Nephron (organoid): Measurements from ENCODE around the gene TMC5.

Experiments used
- H3K27ac Mint-ChIP-seq, 3 experiments: 2 replicates each; pipeline ENCODE4 v1.8.0; 2020; ENCODE audit warnings: mixed read lengths in 3 of 3, mild to moderate bottlenecking in 2 of 3, moderate library complexity in 1 of 3
- H3K27me3 Mint-ChIP-seq: 2 replicates; pipeline ENCODE4 v1.8.0; 2021; ENCODE audit warnings: low read depth, mild to moderate bottlenecking, moderate library complexity, mixed read lengths
- H3K36me3 Mint-ChIP-seq: 2 replicates; pipeline ENCODE4 v1.8.0; 2020; ENCODE audit warnings: low read depth, mixed read lengths
- H3K4me1 Mint-ChIP-seq: 2 replicates; pipeline ENCODE4 v1.8.0; 2020; ENCODE audit warnings: mixed read lengths
- H3K4me3 Mint-ChIP-seq, 3 experiments: 2 replicates each; pipeline ENCODE4 v1.8.0; 2020; ENCODE audit warnings: mild to moderate bottlenecking in 3 of 3, mixed read lengths in 3 of 3, moderate library complexity in 2 of 3
- H3K9me3 Mint-ChIP-seq: 2 replicates; pipeline ENCODE4 v1.8.0; 2020; ENCODE audit warnings: mixed read lengths
- TF ChIP-seq, protein P1 (sequence below), 3 experiments: fragments of 200-600 bp; sonication (generic); IDR thresholded peaks; one replicate each; pipeline ENCODE4 v1.5.0; 2021; ENCODE audit warnings: antibody characterized with exemption in 3 of 3; ENCODE audit not compliant: unreplicated experiment in 3 of 3

The TMC5 gene

DNA sequence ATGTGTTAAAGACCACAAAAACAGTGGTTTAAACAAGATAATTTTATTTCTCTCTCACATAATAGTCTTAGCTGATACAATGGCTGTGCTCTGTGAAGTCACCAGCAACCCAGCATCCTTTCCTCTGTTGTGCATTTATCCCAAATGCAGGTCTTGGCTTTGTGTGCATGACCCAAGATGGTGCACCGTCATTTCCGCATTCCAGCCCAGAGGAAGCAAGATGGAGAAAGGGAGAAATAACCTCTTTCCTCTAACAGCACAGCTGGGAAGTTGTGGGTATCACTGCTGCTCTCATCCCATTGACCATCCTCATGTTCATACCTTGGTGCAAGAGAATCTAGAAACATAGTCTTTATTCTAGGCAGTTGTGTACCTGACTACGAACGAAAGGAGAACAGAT is 21.8 kb downstream of the TMC5 start:
- no peaks in the 10 kb centered on the region for H3K36me3 Mint-ChIP-seq
- TF ChIP-seq, protein P1, sequence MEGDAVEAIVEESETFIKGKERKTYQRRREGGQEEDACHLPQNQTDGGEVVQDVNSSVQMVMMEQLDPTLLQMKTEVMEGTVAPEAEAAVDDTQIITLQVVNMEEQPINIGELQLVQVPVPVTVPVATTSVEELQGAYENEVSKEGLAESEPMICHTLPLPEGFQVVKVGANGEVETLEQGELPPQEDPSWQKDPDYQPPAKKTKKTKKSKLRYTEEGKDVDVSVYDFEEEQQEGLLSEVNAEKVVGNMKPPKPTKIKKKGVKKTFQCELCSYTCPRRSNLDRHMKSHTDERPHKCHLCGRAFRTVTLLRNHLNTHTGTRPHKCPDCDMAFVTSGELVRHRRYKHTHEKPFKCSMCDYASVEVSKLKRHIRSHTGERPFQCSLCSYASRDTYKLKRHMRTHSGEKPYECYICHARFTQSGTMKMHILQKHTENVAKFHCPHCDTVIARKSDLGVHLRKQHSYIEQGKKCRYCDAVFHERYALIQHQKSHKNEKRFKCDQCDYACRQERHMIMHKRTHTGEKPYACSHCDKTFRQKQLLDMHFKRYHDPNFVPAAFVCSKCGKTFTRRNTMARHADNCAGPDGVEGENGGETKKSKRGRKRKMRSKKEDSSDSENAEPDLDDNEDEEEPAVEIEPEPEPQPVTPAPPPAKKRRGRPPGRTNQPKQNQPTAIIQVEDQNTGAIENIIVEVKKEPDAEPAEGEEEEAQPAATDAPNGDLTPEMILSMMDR (IDR thresholded peaks at IDR 0.05; ENCODE audit: unreplicated experiment in 3 of 3) = no peak
- no peaks in the 10 kb centered on the region for H3K9me3 Mint-ChIP-seq
- H3K4me1 Mint-ChIP-seq = no peaks in the 10 kb centered on the region
- H3K27ac Mint-ChIP-seq = no peak overlapping the region
- peaks cover 7% of the 10 kb centered on the region for H3K27me3 Mint-ChIP-seq
- no peak overlapping the region for H3K4me3 Mint-ChIP-seq

DNA sequence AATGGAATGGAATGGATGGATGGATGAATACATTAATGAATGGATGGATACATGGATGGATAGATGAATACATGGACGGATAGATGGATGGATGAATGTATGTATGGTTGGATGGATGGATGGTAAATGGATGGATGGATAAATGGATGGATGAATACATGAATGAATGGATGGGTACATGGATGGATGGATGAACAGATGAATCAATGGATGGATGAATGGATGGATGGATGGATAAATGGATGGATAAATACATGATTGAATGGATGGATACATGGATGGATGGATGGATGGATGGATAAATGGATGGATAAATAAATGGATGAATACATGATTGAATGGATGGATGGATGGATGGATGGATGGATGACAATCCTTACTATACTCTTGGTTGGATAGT is 26.0 kb downstream of the TMC5 start:
- no peak overlapping the region for H3K27ac Mint-ChIP-seq
- no peaks in the 10 kb centered on the region for H3K9me3 Mint-ChIP-seq
- TF ChIP-seq, protein P1 (IDR thresholded peaks at IDR 0.05; ENCODE audit: unreplicated experiment in 3 of 3) = no peak
- peaks cover 3% of the 10 kb centered on the region for H3K27me3 Mint-ChIP-seq
- no peaks in the 10 kb centered on the region for H3K4me1 Mint-ChIP-seq
- no peak overlapping the region for H3K4me3 Mint-ChIP-seq
- no peaks in the 10 kb centered on the region for H3K36me3 Mint-ChIP-seq

DNA sequence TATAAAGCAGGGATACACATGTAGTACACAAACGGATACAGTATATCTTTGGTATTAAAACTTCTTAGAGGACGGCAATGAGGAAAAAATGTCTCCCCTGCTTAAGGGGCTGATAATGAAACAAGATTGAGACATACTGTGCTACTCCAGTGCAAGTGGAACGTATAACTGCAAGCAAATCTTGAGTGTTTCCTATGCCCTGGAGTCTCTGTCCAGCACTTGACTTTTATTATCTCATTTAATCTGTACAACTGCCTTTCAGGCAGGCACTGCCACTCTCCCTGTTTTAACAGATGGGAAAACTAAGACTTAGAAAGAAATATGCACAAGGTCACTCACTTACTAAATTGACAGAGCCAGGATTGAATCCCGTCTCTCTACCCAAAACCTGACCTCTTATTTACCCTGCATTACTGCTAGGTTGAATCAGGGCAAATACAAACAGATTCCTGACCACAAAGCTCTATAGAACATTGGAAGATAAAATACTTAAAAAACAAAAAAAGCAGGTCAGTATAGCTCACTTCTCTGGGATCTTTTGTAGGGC is 28.7 kb downstream of the TMC5 start:
- TF ChIP-seq, protein P1 (IDR thresholded peaks at IDR 0.05; ENCODE audit: unreplicated experiment in 3 of 3) = no peak
- Mint-ChIP-seq H3K9me3 (no peaks in the 10 kb centered on the region), H3K4me1 (no peaks in the 10 kb centered on the region)

DNA sequence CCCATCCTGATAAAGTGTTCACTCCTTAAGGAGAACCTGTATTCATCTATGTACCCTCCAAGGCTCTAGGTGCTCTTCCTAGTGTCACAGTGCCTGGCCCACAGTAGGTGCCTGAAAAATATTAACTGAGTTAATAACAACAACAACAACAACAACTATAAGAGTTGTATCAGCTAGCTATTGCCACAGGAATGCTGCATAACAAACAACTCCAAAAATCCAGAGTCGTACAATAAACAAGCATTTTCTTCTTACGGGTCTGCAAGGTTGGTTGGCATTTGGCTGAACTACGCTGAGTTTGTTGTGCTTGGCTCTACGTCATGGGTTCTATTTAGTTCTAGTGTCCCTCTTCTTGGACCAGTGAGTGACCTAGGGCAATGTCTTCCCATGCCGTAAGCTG is 29.2 kb downstream of the TMC5 start:
- Mint-ChIP-seq H3K9me3 (no peaks in the 10 kb centered on the region), H3K27ac (no peak overlapping the region), H3K4me1 (no peaks in the 10 kb centered on the region), H3K27me3 (no peaks in the 10 kb centered on the region), H3K36me3 (no peaks in the 10 kb centered on the region), H3K4me3 (no peak overlapping the region)
- TF ChIP-seq, protein P1 (IDR thresholded peaks at IDR 0.05; ENCODE audit: unreplicated experiment in 3 of 3) = no peak

More for the DNA sequence above, 28.7 kb downstream of the TMC5 start:
- H3K36me3 Mint-ChIP-seq = no peaks in the 10 kb centered on the region
- no peaks in the 10 kb centered on the region for H3K27me3 Mint-ChIP-seq
- no peak overlapping the region for H3K4me3 Mint-ChIP-seq
- H3K27ac Mint-ChIP-seq = no peak overlapping the region

DNA sequence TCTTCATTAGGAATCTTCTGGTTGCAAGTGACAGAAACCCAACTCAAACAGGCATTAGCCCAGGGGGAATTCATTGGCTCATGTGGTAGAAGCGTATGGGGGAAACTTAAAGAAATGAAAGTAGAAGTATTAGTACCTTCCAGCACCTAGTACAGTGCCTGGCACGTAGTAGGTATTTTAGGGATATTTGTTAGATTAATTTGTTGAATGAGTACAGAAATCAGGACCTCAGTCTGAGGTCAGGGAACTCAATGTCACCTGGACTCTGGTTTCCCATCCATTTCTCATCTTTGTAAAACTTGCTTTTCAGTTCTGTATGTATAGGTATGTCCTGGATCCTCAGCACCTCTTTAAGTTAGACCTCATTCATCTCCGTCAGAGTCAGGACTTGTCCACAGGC is 32.5 kb downstream of the TMC5 start:
- no peak overlapping the region for H3K4me3 Mint-ChIP-seq
- no peaks in the 10 kb centered on the region for H3K27me3 Mint-ChIP-seq

More for the DNA sequence above, 32.5 kb downstream of the TMC5 start:
- H3K9me3 Mint-ChIP-seq = no peaks in the 10 kb centered on the region
- H3K27ac Mint-ChIP-seq = no peak overlapping the region
- H3K36me3 Mint-ChIP-seq = no peaks in the 10 kb centered on the region
- H3K4me1 Mint-ChIP-seq = no peaks in the 10 kb centered on the region
- TF ChIP-seq, protein P1 (IDR thresholded peaks at IDR 0.05; ENCODE audit: unreplicated experiment in 3 of 3) = no peak
